Esophagus (tissue), 2 donors: Measurements from ENCODE around the gene ZNF423. TPM values are rescaled to one million over a fixed set of nuclear protein-coding genes. Genes with fewer than 3 reads are reported as not detected.

Experiments
- H3K27ac ChIP-seq, 2 donors: one replicate each; pipeline ENCODE4 v1.5.1; 2013; ENCODE audit warnings: low read depth in 2 of 2, mild to moderate bottlenecking in 2 of 2, inconsistent platforms in 1 of 2, low read length in 1 of 2, moderate library complexity in 1 of 2
- H3K27me3 ChIP-seq, 2 donors: one replicate each; pipeline ENCODE4 v1.6.1; 2013; ENCODE audit warnings: low read length in 2 of 2, control low read depth in 1 of 2, mild to moderate bottlenecking in 1 of 2; ENCODE audit not compliant: insufficient read depth in 2 of 2, control insufficient read depth in 1 of 2
- H3K36me3 ChIP-seq, 2 donors: one replicate each; pipeline ENCODE4 v1.6.1; 2013; ENCODE audit warnings: low read length in 1 of 2; ENCODE audit not compliant: control insufficient read depth in 2 of 2, insufficient read depth in 2 of 2
- H3K4me1 ChIP-seq, 2 donors: one replicate each; pipeline ENCODE4 v1.6.1; 2013; ENCODE audit warnings: low read length in 1 of 2; ENCODE audit not compliant: control insufficient read depth in 2 of 2, insufficient read depth in 2 of 2
- H3K4me3 ChIP-seq, 2 donors: one replicate each; pipeline ENCODE4 v1.5.1; 2013; ENCODE audit warnings: low read length in 2 of 2, mild to moderate bottlenecking in 2 of 2, low read depth in 1 of 2, moderate library complexity in 1 of 2
- H3K9me3 ChIP-seq, 2 donors: one replicate each; pipeline ENCODE4 v1.6.1; 2013; ENCODE audit warnings: mild to moderate bottlenecking in 2 of 2, low read depth in 1 of 2, low read length in 1 of 2, moderate library complexity in 1 of 2; ENCODE audit not compliant: control insufficient read depth in 2 of 2, insufficient read depth in 1 of 2
- WGBS, 2 donors: extraction: QIAGEN DNeasy Blood & Tissue Kit; methylation state at CpG; one replicate each; pipeline ENCODE4 v1.1.7; 2013; 5-methylcytosine and 5-hydroxymethylcytosine counted together
- polyA plus RNA-seq, 2 donors: library from polyadenylated mRNA; stranded (reverse); fragments of 200-250 nt; gene quantifications; one replicate each; pipeline ENCODE4 v1.2.3, GENCODE V29; 2013
- donor health status: healthy with polysubstance abuse.
- donor health status: Bipolar disorder and iron deficiency.

The ZNF423 gene
- polyA plus RNA-seq, 2 donors: 0.53 to 0.67 TPM

GRCh38 chr16:49858200-49859124 is 2.5 kb upstream of the ZNF423 start:
- peak overlapping the region; percentile 39 to 67 for H3K4me3 ChIP-seq
- peak overlapping the region; percentile 72 to 85 for H3K27ac ChIP-seq
- no peaks in the 10 kb centered on the region for H3K36me3 ChIP-seq
- 1% methylated on average over 63 to 90 of the region's 90 CpGs for WGBS, 2 donors
- no peaks in the 10 kb centered on the region for H3K9me3 ChIP-seq
- H3K27me3 ChIP-seq: no peaks in the 10 kb centered on the region
- H3K4me1 ChIP-seq: peaks cover 0 to 3% of the 10 kb centered on the region in 2 donors

- 1% methylated on average over 50 to 52 of the region's 52 CpGs for WGBS, 2 donors
- Histone ChIP-seq H3K27ac (peak overlapping the region; percentile 72 to 85), H3K4me1 (peaks cover 0 to 3% of the 10 kb centered on the region in 2 donors), H3K27me3 (no peaks in the 10 kb centered on the region), H3K4me3 (peak overlapping the region; percentile 50 to 67), H3K9me3 (no peaks in the 10 kb centered on the region), H3K36me3 (no peaks in the 10 kb centered on the region)
Observed at GRCh38 chr16:49857423-49858181, 1.7 kb upstream of the ZNF423 start.

- peaks cover 0 to 3% of the 10 kb centered on the region in 2 donors for H3K4me1 ChIP-seq
- H3K9me3 ChIP-seq: no peaks in the 10 kb centered on the region
- H3K36me3 ChIP-seq: no peaks in the 10 kb centered on the region
- WGBS, 2 donors: 1% methylated on average over 65 to 86 of the region's 86 CpGs
- H3K4me3 ChIP-seq: peak overlapping the region; percentile 50 to 67
- peak overlapping the region; percentile 51 to 69 for H3K27ac ChIP-seq
- no peaks in the 10 kb centered on the region for H3K27me3 ChIP-seq
Observed at GRCh38 chr16:49856672-49857330, 889 bp upstream of the ZNF423 start.

- Histone ChIP-seq H3K27ac (peak overlapping the region; percentile 63 to 89), H3K4me1 (peaks cover 0 to 3% of the 10 kb centered on the region in 2 donors), H3K36me3 (no peaks in the 10 kb centered on the region), H3K4me3 (peak overlapping the region; percentile 67 to 77), H3K9me3 (no peaks in the 10 kb centered on the region), H3K27me3 (no peaks in the 10 kb centered on the region)
- 0 to 1% methylated on average over 27 to 70 of the region's 75 CpGs for WGBS, 2 donors
Observed at GRCh38 chr16:49855280-49855821, 561 bp downstream of the ZNF423 start.

- H3K4me3 ChIP-seq: peak overlapping the region; percentile 67 to 77
Observed at GRCh38 chr16:49854796-49855203, 1.1 kb downstream of the ZNF423 start.

GRCh38 chr16:49854188-49854795 is 1.6 kb downstream of the ZNF423 start:
- H3K27ac ChIP-seq: peak overlapping the region; percentile 48 to 63
- peak overlapping the region; percentile 67 to 77 for H3K4me3 ChIP-seq
- no peaks in the 10 kb centered on the region for H3K36me3 ChIP-seq
- WGBS, 2 donors: 24% methylated on average over 33 of the region's 33 CpGs
- H3K27me3 ChIP-seq: no peaks in the 10 kb centered on the region
- H3K4me1 ChIP-seq: peaks cover 0 to 3% of the 10 kb centered on the region in 2 donors
- no peaks in the 10 kb centered on the region for H3K9me3 ChIP-seq

More at GRCh38 chr16:49854796-49855203, 1.1 kb downstream of the ZNF423 start:
- peaks cover 0 to 3% of the 10 kb centered on the region in 2 donors for H3K4me1 ChIP-seq
- H3K27me3 ChIP-seq: no peaks in the 10 kb centered on the region
- H3K36me3 ChIP-seq: no peaks in the 10 kb centered on the region
- peak overlapping the region; percentile 63 to 89 for H3K27ac ChIP-seq
- no peaks in the 10 kb centered on the region for H3K9me3 ChIP-seq
- WGBS, 2 donors: 1 to 2% methylated on average over 31 to 45 of the region's 45 CpGs

- no peaks in the 10 kb centered on the region for H3K27me3 ChIP-seq
- H3K9me3 ChIP-seq: no peaks in the 10 kb centered on the region
- no peak overlapping the region for H3K4me3 ChIP-seq
- H3K27ac ChIP-seq: no peak overlapping the region
- WGBS, 2 donors: 51 to 80% methylated on average over 5 of the region's 5 CpGs
- H3K4me1 ChIP-seq: no peaks in the 10 kb centered on the region
- H3K36me3 ChIP-seq: no peaks in the 10 kb centered on the region
Observed at GRCh38 chr16:49852279-49852678, 3.6 kb downstream of the ZNF423 start.

GRCh38 chr16:49851468-49851787 is 4.5 kb downstream of the ZNF423 start:
- Histone ChIP-seq H3K27me3 (no peaks in the 10 kb centered on the region), H3K4me1 (no peaks in the 10 kb centered on the region), H3K36me3 (no peaks in the 10 kb centered on the region), H3K9me3 (no peaks in the 10 kb centered on the region), H3K27ac (no peak overlapping the region), H3K4me3 (no peak overlapping the region)
- 33 to 45% methylated on average over 5 of the region's 5 CpGs for WGBS, 2 donors
